CD4-positive, alpha-beta T cell treated with Interleukin-4 for 4 hours (primary cell): ENCODE results near the gene ANK3.
"Not testable (repeated sequence)": the region's sequence is repeated elsewhere in the genome, so short reads cannot be mapped to it uniquely, and the experiment has no call there.

Experiments
- DNase-seq: peaks from one replicate; pipeline ENCODE4 v3.0.0-alpha.2; 2020

Gene ANK3

DNA sequence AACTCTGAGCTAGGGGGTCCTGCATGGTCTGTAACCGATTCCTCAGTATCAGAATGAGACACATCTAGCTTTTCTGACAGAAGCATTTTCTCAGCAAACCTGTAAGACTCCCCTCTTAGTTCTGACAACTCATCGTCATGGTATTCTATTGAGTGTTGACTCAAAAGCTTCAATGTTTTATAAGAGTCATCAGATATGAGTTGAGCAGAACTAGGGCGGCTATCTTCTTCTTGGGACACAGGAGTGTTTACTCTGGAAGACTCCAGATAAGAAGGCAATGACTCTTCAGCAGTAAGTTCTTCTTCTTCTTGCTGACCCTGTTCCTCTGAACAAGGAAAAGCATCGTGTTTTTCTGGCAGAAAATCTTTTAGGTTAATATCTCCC is 316.3 kb downstream of the ANK3 start:
- no peak for DNase-seq

DNA sequence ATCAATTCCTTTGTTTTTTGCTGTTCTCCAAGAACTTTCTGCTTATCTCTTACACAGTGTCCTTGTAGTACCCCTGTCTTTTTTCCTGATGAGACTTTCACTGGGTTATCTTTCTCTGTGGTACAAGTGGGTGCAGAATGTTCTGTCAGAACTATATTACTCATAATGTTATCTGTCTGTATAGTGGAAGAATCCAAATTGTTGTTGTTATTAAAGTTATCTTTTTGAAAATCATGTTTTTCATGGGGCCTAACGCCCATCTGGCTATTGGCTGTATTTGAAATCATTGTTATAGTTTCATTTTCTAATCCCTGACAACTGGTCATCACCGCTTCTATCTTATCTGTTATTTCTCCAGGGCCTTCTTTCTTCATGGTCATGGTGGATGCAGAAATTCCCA is 320.4 kb downstream of the ANK3 start:
- no peak for DNase-seq

GRCh38 chr10:60050366-60050765 is 339.3 kb downstream of the ANK3 start:
- no peak for DNase-seq

DNA sequence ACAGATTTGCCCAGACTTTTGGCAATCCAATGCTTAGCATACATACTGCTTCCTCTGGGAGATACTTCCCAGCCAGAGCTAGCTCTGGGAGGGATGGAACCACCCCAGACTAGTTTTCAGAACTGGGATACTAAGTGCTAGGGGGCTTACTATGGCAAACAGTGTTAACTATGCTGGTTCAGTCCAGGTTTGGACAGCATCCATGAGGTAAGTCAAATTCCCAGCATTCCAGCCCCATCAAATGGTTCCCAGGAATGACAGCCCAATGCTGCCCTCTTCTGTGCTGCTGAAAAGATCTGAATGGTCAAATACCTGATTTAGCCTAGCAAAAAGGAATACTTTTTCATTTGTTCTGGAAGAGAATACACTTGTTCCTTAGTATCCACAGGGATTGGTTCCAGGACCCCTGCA is 341.6 kb downstream of the ANK3 start:
- DNase-seq: no peak

DNA sequence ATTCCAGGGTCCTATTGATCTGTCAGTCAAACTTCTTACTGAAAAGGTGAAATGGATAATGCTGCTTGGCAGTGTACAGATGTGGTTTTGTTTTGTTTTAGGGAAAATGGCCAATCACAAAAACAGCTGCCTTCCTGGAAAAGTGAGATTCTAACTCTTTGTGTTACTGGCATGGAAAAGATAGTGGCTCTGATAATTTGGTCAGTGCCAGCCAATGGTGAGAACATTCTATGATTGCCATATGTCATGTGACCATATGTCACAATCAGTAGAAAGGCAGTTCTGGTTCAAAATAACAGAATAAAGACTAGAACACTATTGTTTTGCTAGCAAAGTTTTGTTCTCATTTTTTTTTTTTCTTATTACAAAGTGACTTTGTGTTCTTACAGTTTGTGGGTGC is 344.1 kb downstream of the ANK3 start:
- DNase-seq: no peak

DNA sequence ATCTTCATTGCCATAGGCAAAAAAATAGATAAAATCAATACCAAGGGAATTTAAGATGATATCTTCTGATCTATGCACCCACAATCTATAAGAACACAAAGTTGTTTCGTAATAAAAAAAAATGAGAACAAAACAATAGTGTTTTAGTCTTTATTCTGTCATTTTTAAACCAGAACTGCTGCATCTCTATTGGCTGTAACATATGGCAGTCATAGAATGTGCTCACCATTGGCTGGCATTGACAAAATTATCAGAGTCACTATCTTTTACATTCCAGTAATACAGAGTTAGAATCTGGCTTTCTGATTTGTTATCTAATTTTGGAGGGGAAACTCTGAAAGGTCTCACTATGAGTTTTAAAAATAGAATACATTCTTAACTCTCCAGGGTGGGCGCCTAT is 344.7 kb downstream of the ANK3 start:
- no peak for DNase-seq

DNA sequence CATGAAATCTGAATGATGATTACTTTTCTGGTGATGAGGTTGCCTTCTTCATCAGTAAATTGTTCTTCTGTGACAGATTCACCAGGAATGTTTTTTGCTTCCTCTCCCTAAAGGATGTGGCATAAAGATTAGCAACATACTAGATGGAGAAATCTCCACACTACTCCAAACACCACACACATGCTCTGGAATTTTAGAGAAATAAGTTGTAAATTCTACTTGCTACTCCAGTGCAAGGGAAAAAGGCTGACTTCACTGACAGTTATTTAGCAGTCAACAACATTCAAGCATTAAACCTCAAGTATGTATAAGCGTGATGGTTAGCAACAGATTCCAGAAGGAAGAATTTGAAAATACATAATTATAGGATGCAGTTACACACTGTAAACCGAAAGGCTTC is 345.4 kb downstream of the ANK3 start:
- DNase-seq: no peak

GRCh38 chr10:60043561-60044241 is 346.0 kb downstream of the ANK3 start:
- DNase-seq: no peak

- DNase-seq: no peak
Observed at GRCh38 chr10:60042914-60043313, 346.8 kb downstream of the ANK3 start.

DNA sequence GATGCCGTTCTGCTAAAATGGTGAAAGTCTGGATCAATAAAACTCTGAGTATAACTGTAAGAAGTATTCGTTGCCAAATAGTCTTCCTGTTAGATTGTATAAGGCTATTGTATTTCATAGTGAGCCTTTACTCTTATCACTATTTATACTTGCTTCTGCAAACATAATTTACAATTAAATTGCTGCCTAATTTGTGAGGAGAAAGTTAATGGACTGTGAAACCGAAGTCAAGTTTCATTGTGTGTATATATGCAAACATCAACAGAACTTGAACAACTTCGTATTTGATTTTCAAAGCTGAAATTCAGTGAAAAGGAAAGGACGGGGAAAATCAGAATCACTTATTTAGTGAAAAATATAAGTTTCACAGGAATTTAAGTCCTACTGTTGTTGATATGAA is 347.4 kb downstream of the ANK3 start:
- no peak for DNase-seq

DNA sequence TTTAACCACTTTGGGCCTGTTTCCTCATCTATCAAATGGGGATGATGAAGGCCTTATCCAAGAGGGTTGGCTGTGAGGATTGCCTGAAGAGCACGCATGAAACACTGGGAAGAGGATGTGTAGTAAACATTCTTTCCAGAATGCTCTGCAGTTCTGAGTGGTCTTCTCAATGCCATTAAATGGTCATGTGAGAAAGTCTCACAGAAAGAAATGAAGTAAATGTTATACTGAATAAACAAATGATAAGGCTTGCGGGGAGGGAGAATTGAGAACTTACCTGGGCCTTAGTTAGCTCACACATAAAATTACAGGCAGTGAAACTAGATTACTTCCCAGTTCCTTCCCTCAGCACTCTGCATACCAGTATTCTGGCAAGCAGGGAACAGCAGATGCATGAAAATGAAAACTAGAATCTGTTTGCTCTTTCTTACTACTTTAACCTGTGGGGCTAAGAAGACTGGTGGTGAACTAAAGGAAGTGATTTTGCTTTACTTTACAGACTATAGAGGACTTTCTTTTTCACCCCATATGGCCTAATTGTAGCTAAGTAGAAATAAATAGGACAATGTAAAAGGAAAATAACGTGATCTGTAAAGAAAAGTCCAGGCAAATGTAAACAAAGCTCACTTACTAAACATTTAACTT is 348.1 kb downstream of the ANK3 start:
- no peak for DNase-seq

DNA sequence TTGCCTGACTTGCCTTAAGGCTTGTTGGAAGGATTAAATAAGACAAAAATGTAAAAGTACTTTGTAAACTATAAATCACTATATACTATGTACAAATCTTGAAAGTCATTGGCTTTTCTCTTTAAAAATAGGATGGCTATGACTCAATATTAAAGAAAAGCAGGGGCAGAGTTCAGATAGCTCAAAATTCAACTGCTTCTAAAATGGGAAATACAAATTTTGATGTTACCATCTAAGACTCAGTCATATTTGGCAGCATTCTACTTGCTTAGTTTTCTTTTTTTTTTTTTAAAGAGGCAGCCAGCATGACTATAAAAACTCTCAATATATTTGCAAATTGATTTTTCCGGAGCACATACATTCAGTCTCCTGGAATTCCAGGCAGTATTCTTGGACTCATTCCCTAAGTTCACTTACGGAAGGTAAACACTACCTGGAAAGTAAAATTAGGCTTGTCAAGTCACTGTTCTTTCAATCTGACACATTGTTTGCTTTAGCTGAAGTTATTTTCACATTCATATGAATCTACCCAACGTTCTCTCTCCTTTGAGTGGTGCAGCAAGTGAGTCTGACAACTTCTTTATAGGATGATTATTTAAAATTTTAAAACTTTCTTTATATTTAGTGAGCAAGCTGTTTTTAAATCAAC is 349.5 kb downstream of the ANK3 start:
- no peak for DNase-seq

DNA sequence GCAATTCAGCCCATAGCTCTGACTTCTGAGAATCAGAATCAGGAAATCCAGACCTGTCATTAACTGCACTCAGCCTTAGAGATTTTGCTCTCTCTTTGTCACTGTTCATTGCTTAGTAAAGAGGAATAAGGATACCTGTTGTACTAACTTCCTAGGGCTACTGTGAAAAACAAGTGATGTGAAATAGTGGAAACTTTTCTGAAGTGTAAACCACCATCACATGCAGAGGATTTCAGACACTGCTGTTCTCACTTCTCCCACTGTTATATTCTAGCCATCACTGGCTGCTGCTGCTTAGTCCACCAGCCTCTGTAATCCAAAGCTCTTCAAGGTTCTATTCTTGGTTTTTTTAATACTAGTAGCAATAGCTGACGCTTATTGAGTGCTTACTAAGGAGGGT is 353.7 kb downstream of the ANK3 start:
- DNase-seq: no peak

- not testable (repeated sequence) for DNase-seq
Observed at GRCh38 chr10:60035375-60035774, 354.3 kb downstream of the ANK3 start.

GRCh38 chr10:60032723-60033122 is 357.0 kb downstream of the ANK3 start:
- peak; percentile 29 for DNase-seq

- DNase-seq: peak; percentile 18
Observed at GRCh38 chr10:60031664-60032063, 358.0 kb downstream of the ANK3 start.

- DNase-seq: no peak
Observed at GRCh38 chr10:60031183-60031582, 358.5 kb downstream of the ANK3 start.

- DNase-seq: no peak
Observed at GRCh38 chr10:60029475-60029874, 360.2 kb downstream of the ANK3 start.

DNA sequence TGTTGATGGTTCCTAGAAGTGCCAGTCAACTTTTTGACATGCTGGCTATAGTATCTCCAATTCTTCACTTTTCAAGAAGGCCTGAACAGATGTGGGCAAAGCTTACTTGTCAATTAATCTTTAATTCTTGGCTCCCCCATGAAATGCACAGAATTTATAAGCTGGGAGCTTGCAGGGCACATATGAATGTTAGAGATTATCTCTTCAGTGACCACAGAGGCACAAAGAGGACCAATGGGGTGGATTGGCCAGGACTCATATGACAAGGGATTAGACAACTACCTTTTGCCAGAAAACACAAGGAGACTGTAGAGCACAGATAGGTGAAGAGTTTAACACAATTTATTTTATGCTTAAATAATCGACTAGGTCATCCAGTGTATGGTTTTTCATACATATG is 361.6 kb downstream of the ANK3 start:
- DNase-seq: no peak

DNA sequence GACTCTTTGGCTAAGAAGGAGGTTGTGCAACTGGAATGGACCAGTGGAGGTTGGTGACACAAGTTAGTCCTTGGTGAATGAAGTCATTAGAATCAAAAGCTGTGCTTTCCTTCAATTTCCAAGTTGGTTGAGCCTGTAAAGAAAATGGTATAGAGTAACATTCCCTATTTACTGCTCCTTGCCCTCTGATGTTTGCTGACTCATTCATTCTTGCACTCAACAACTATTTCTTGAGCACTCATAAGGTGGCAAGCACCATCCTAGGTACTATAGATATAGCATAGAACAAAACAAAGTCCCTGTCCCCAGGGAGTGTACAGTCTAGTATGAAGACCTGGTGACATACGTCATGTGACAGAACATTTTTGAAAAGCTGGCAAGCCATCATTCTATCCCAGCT is 364.4 kb downstream of the ANK3 start:
- DNase-seq: no peak

DNA sequence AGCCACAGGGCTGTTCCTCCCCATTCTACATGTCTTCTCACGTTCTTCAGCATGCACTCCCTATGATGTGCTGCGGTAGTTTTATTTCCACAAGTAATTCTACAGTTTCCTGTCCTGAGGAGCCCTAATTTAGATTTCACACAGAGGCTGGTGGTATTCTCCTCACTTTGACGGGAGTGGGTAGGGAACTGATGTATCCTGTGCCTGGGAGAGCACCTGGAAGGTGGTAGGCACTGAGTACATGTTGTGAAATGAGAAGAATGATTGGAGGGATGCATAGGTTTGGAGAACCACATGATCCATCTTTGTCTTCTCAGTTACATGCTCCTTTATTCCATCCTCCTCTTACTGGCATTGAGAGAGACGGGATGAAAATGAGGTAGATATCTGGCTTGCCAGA is 365.2 kb downstream of the ANK3 start:
- no peak for DNase-seq

DNA sequence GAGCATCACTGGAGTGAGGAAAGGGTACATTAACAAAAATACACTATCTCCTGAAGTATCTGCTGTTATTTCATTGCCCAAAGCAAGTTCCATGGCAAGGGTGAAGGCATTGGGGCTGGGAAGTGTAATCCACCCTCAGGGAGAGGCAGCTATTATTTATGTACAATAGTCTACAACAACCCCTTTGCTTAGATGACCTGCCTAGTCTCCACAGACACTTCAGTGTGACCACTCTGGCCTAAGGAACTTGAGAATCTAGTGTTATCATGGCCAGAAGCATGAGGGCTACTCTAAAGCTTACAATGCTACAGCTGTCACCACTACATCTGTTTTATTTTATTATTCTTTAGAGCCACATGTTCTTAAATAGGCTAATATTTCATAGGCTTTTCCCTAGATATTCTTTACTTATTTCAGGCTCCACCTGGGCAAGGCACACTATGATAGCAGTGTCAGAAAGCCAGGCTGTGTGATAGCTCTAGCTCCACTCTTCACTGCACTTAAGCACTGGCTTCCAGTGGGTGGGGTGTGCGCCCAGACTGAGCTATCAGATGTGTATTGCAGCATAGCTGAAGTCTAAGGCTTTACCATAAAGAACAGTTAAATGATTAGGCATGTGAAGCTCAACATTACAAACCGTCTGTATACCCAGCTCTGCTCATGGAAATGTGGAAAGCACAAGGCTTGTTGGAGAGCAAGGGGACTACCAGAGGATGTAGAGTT is 366.4 kb downstream of the ANK3 start:
- DNase-seq: no peak

DNA sequence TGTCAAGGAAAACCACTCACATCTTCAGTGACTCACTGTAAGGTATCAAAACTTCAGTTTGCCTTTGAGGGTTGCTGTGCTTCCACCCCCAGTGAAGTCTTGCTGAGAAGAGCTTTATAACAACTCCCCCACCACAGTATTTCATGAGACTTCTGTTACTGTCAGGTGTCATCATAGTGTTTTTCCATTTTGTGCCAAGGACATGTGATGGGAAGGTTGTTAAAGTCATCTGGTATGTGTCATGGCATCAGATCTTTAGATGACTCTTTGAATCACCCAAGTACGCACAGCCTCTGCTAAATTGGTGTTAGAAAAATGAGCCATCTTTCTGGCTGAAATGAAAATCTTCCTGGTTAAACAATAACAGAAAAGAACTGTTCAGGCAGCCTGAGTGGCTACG is 368.3 kb downstream of the ANK3 start:
- no peak for DNase-seq

DNA sequence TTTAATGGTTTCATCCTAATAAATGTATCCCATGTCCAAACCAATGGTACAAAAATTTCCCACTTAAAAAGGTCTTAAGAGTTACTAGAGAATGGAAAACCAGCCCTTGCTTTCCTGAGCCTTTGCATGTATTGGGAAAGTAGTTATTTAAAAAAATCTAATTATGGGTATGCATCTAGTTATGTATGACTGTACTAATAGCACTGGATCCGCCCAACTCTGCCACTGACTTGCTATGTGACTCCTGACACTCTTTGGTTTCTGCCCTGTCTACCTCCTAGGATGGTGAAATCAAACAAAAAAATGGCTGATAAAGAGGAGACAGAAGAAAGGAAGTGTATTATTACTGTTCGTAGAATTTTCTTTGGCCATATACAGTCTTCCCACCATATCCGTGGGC is 372.9 kb downstream of the ANK3 start:
- DNase-seq: no peak
